CD4-positive, alpha-beta T cell treated with Interleukin-12 subunit alpha and Interleukin-12 subunit beta, for 1 hour (primary cell): ENCODE data around the gene RBM26.
"Not testable (repeated sequence)": the region's sequence is repeated elsewhere in the genome, so short reads cannot be mapped to it uniquely, and the experiment has no call there.

Experiments
- DNase-seq: peaks from one replicate; pipeline ENCODE4 v3.0.0-alpha.2; 2020

The RBM26 gene

GRCh38 chr13:79317856-79318255 lies 88.2 kb downstream of the RBM26 start:
- DNase-seq = no peak

- no peak for DNase-seq
Measured at GRCh38 chr13:79314652-79315051, 91.4 kb downstream of the RBM26 start.

- DNase-seq = no peak
Measured at GRCh38 chr13:79312340-79312855, 93.7 kb downstream of the RBM26 start.

GRCh38 chr13:79311386-79311785 lies 94.7 kb downstream of the RBM26 start:
- DNase-seq = no peak

GRCh38 chr13:79309690-79310089 lies 96.4 kb downstream of the RBM26 start:
- no peak for DNase-seq

- no peak for DNase-seq
Measured at GRCh38 chr13:79307866-79308298, 98.2 kb downstream of the RBM26 start.

- DNase-seq = no peak
Measured at GRCh38 chr13:79307433-79307861, 98.6 kb downstream of the RBM26 start.

GRCh38 chr13:79306650-79307049 lies 99.4 kb downstream of the RBM26 start:
- DNase-seq = no peak

- DNase-seq = no peak
Measured at GRCh38 chr13:79297128-79297527, 108.9 kb downstream of the RBM26 start.

GRCh38 chr13:79295906-79296706 lies 109.9 kb downstream of the RBM26 start:
- DNase-seq = no peak

GRCh38 chr13:79290595-79291244 lies 115.3 kb downstream of the RBM26 start:
- DNase-seq = no peak

GRCh38 chr13:79289571-79289970 lies 116.5 kb downstream of the RBM26 start:
- DNase-seq = no peak

GRCh38 chr13:79287939-79288795 lies 117.9 kb downstream of the RBM26 start:
- DNase-seq = no peak

GRCh38 chr13:79285159-79285558 lies 120.9 kb downstream of the RBM26 start:
- DNase-seq = no peak

- DNase-seq = no peak
Measured at GRCh38 chr13:79283742-79284141, 122.3 kb downstream of the RBM26 start.

- no peak for DNase-seq
Measured at GRCh38 chr13:79282976-79283375, 123.1 kb downstream of the RBM26 start.

- no peak for DNase-seq
Measured at GRCh38 chr13:79282508-79282907, 123.5 kb downstream of the RBM26 start.

GRCh38 chr13:79281339-79281747 lies 124.7 kb downstream of the RBM26 start:
- DNase-seq = no peak

- not testable (repeated sequence) for DNase-seq
Measured at GRCh38 chr13:79279735-79280134, 126.3 kb downstream of the RBM26 start.

GRCh38 chr13:79273045-79273444 lies 133.0 kb downstream of the RBM26 start:
- no peak for DNase-seq

GRCh38 chr13:79271616-79272015 lies 134.4 kb downstream of the RBM26 start:
- DNase-seq = no peak

GRCh38 chr13:79270859-79271258 lies 135.2 kb downstream of the RBM26 start:
- DNase-seq = no peak
